NCI-H1105 (cell line): ENCODE results near the gene ANKRD10.
A peak's percentile ranks its signal among the peaks of the same experiment; 100 is the strongest.
"Not testable (repeated sequence)": the region's sequence is repeated elsewhere in the genome, so short reads cannot be mapped to it uniquely, and the experiment has no call there.

Source experiments
- DNase-seq: peaks from one replicate; lab custom pipeline; 2025; lab: John Stamatoyannopoulos, UW

Gene ANKRD10

DNA sequence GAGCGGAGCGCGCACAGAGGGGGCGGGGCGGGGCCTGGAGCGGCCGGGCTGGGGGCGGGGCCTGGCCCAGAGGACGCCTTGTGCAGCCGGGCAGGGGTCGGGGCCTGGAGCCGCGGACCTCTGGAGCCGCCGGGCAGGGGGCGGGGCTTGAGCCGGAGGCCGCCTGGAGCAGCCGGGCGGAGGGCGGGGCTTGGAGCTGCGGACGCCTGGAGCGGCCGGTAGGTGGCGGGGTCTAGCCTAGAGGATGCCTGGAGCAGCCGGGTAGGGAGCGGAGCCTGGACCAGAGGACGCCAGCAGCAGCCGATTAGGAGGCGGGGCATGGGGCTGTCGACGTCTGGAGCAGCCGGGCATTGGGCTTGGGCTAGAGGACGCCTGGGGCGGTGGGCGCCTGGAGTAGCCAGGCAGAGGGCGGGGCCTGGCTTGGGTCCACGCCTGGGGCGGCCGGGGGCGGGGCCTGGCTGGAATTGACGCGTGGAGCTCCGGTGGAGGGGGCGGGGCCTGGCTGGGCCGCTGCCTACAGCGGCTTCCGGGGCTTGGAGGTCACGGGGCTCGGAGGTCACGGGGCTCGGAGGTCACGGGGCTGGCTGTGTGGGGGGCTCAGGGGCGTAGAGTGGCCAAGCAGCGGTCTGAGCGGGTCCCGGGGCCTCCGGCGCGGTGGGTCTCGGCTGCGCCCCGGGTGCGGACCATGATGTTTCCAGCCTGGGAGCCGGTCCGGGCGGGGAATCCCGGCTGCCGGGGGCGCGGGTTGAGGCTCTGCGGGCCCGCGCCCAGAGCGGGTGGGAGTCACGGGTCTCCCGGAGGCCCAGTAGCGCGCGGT is at the start of gene ANKRD10:
TSS of gene ANKRD10 (minus strand) at position 13 of the 817 bp plus-strand sequence. CDS start 135 bp downstream, outside the sequence.
- peak; percentile 100 for DNase-seq

DNA sequence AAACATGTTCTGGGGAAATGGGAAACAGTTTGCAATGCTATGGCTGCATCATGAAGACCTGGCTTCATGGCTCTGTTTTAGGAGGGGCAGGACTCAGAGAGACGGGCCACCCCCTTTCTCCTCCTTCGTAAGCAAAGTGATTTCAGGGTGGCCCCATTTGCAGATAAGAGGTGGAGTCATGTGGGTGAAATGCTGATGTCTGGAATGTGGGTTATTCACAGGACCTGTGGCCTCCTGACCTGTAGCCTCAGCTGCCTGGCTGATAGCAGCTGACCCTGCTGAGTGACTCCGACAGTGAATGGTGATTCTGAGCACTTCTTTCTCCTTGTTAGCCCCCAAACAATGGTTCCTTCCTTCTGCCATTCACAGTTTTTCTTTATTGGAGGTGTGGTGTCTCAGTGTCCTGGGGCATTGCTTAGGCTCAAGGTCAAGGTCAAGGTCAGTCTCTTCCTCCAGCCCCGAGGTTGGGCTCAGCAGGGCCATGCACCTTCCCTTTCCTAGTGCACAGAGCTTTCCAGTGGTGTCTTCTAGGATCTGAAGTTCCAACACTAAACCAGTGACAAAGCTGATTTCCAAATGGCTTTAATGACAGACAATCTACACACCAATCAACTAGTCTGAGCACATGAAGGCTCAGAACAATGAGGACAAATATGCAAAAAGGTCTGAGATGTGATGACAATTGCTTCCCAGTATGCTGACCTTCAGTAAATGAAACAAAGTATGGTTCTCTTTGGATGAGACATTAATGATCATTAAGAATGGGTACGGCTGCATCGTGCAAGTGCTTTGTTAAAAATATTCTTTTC is 49.6 kb upstream of the ANKRD10 start:
- DNase-seq, result no peak

DNA sequence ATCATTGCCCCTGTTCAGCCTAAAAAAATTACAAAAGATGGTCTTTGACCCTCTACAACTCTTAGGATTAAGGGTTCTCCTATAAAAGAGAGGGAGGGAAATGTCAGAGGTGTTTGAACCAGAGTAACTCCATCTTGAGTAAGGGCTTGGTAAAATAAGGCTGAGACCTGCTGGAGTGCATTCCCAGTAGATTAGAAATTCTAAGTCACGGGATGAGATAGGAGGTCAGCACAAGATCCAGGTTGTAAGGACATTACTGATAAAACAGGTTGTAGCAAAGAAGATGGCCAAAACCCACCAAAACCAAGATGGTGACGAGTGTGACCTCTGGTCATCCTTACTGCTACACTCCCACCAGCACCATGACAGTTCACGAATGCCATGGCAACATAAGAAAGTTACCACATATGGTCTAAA is 48.7 kb upstream of the ANKRD10 start:
- no peak for DNase-seq

DNA sequence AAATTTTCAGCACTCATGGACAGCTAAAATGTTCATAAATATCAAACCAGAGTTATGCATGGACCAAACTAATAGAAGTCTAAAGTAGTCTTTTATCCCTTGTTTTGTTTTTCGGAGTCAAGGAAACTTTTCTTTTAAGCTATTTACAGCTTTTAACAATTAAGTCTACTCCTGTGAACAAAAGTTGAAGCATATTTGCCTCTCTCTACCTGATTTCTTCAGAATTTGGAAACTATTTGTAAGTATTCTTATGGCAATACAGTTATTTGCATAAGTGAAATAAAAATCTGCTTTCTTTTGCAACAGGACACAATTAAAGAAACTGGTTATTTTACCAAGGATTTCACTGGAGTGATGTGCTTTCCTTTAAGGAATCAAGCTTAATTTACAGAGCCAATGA is 47.1 kb upstream of the ANKRD10 start:
- no peak for DNase-seq

DNA sequence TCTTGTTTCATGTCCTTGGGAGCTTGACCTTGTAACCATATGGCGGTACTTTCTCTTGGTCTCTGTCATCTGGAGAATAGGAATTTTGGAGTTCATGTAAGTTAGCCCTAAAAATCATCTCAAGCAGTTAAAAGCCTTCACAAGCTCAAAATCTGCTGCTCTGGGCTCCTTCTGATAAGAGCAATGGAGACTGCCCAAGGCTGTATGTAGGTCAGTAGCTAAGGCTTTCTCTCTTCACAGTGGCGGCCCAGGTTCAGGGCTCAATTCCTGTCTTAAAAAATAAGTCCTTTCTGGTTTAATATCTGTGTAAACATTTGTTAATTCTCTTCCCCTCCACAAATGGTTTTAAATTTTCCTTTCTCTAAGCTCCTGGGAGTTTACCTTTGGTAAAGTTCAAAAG is 45.3 kb upstream of the ANKRD10 start:
- DNase-seq, result no peak

DNA sequence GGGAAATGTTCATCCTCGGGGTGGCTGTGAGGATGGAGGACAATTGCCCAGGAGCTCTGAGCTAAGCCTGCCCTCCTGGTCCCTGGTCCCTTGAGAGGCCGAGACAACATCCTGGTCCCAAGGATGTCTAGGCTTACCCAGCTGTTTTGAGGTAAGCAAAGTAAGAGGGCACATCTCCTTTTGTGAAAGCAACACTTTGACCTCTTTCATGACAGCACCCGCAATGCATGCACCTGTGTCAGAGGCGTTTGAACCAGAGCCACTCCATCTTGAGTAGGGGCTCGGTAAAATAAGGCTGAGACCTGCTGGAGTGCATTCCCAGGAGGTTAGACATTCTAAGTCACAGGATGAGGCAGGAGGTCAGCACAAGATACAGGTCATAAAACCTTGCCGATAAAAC is 43.1 kb upstream of the ANKRD10 start:
- no peak for DNase-seq

DNA sequence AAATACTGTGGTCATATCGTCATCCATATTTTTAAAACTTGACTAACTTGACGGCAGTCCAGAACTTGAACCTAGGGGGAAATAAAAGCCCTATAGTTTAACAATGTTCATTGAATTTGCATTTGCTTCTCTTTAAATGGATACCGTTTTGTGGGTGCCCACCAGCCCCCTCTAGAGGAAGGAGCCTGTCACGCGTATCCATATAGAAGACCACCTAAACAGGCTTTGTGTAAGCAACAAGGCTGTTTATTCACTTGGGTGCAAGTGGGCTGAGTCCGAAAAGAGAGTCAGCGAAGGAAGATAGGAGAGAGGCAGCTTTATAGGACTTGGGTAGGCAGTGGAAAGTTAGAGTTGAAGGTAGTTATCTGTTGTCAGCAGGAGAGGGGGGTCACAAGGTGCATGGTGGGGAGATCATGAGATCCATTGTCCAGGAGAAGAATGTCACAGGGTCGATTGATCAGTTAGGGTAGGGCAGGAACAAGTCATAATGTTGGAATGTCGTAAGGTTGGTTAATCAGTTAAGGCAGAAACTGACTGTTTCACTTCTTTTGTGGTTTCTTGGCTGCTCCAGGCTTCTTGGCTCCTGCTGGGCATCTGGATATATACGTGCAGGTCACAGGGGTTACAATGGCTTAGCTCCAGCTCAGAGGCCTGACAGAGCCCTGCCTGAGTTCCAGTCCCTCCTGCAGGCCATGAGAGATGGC is 42.5 kb upstream of the ANKRD10 start:
- no peak for DNase-seq

DNA sequence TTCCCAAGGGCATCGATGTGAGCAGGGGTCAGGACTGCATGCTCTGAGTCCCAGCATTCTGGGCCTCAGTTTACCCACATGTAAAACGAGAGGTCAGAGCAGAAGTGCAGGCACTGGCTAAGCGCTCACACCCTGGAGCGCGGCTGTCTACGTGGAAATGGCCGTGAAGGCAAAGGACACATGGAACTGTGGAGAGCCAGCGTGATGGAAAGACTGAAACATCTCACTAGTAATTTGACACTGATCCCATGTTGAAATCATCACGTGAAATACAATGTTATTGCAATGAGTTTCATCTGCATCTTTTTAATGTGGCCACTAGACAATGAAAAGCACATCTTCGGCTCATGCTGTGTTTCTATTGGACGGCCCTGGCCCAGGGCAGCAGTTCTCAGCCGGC is 41.3 kb upstream of the ANKRD10 start:
- not testable (repeated sequence) for DNase-seq

DNA sequence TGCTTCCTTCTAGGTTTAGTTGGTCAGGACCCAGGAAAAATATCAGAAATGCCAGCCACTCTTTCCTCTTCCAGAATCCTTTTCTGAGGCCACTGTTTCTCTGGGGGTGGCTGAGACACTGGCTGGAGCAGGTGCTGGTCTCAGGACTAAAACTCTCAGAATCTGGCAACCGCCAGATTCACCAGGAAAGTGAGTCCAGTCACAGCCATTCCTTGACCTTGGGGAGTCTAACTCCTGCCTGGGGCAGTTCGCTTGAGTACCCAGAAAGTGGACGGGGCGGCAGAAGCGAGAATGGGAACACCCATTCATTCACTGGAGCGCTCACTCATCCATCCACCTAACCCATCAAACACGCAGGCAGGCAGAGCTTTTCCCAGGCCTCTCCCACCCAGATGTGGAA is 40.7 kb upstream of the ANKRD10 start:
- not testable (repeated sequence) for DNase-seq

DNA sequence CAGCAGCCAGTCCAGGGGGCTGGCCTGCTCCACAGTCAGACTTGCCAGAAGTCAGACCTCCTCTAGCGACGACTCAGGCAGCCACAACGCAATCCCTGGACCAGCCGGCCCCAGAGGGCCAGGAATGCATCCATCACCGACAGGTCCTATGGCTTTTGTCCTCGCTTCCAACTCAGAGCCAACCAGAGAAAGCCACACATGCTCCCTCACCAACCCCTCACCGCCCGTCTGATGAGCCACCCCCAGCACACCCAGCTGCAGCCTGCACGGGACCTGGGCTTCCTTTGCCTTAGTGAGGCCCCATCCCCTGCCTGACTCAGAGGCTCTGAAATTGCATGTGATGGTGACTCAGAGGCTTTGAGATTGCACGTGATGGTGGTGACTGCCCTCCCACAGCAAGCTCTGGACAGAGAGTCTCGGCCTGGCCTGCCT is 40.2 kb upstream of the ANKRD10 start:
- DNase-seq, result not testable (repeated sequence)

DNA sequence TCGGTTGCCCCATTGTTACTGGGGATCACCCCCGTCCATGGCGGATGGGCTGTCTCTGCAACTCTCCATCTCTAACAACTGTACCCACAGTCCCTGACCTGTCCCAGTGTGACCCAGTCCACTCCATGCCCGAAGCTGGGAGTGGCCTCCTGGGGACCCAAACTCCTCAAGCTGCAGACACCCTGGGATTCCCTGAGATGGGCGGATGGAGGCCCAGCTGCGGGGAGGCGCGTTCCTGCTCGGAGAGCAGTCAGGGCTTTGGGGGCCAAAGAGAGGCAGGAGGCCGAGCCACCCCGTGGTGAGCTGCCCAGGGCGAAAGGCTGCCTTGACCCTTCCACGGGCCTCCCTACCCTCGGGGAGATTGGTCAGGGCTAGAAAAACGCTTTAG is 39.7 kb upstream of the ANKRD10 start:
- DNase-seq, result not testable (repeated sequence)

DNA sequence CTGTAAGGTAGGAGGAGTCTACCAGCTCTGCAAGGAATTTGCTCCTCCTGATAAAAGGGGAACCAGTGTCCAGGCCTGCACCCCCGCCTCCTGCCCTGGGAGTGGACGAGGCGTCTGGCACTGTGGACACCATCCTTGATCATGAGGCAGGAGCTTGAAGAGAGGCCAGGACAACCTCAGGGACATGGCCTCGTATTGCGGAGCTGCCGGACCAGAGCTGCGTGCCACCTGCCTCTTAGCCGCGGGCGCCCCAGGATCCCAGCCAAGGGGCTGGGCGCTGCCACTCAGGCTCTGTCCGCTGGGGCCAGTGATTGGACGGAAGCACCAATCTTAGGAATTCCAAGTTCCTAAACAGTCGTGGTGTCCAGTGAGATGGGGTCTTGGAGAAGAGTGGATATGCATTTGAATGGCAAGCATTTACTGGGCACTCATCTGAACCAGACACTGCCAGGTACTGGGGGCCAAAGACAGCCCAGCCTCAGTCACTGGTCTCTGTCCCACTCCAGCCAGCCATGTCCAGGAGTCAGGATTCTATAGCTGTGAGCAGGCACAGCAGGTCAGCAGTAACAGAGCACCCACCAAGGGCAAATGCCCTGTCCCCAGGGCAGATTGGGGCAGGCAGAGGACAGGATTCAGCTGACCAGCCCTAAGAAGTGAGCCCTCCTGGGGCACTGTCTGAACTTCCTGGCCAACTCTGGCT is 39.1 kb upstream of the ANKRD10 start:
- DNase-seq, result no peak

DNA sequence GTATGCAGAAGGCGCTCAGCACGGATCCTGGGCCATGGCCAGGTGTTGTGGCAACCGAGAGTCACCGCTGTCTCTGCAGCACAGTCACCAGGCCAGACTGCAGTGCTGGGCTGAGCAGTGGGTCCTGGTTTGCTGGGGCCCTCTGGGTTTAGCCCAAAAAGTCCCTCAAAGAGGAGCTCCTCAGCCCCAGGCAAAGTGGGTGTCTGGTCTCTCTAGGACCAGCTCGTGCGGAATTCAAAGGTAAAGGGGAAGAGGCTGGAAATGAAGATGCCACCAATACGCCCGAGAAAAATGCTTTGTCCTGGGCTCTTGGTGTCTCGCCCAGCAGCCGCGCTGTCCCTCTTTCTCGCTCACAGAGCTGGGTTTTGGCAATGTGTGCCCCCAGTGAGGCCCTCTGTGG is 38.5 kb upstream of the ANKRD10 start:
- no peak for DNase-seq

DNA sequence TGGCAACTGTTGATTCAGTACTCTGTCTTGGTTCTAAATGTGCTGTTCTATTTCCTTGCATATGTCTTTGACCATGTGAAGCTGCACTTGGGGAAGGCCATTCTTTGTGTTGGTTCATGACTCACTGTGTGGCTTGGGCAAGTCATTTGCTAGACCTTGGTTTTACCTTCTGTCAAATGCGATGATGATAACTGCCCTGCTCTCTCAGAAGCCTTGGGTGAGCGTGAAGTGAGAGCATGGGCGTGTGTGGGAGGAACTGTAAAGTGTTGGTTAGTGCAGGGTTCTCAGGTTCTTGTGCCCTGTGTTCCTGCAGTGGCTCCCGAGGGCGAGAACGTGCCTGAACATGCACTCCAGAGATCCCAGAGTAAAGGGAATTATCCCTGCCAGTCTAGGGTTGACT is 37.3 kb upstream of the ANKRD10 start:
- not testable (repeated sequence) for DNase-seq

DNA sequence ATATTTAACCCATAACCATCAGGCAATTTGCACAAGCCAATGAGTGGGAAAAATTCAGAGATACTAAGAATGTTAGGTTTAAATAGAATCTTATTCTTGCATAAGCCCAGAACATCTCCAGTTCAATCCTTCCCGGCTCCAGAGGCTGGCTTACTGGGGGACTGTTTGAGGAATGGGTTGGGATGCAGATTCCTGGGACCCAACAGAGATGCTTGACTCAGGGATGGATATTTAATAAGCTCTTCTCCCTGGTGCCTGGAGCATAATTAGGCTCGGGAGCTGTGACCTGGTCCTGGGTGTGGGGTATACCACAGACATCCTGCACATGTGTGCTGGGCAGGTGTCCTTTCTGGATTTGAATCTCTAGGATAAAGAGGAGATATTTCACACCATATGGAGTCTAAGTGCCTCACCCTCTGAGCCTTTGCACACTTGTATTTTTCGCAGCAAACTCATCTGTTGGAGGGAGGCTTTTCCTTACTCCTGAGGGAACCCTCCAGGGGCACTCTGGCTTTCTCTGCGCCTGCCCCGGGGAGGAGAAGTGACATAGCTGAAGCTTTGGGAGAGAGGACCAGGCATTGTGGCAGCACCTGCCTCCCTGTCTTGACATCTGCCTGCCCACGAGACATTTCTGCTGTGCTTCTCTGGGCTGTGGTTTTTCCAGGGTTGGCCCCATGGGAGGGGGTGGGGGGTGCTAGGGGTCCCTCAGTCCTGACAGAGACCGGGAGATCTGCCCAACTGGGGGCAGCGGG is 36.1 kb upstream of the ANKRD10 start:
- no peak for DNase-seq

DNA sequence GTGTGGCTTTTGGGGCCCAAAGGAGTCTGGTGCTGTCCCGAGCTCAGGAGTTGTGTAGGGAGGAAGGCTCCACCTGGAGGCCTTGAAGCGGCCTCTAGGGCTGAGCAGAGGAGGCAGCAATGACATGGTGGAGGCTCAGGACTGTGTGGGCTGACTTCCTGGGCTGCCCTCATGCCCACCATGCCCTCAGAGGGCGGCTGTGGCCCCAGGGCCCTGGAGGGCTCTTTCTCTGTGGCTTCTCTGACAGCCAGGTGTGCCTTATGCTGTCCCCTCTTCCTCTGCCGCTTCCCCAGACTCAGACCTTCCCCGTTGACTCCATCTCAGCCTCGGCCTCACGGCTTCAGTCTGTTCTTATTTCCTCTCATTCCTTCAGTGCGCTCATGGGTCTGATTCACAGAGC is 35.5 kb upstream of the ANKRD10 start:
- DNase-seq, result no peak

DNA sequence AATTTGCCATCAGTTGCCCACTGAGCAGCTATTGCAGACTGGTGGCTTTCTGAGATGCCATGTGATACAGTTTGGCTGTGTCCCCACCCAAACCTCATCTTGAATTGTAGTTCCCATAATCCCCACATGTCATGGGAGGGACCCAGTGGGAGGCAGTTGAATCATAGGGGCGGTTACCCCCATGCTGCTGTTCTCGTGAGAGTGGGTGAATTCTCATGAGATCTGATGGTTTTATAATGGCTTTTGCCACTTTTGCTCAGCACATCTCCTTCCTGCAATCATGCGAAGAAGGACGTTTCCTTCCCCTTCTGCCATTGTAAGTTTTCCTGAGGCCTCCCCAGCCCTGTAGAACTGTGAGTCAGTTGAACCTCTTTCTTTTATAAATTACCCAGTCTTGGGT is 34.8 kb upstream of the ANKRD10 start:
- no peak for DNase-seq

DNA sequence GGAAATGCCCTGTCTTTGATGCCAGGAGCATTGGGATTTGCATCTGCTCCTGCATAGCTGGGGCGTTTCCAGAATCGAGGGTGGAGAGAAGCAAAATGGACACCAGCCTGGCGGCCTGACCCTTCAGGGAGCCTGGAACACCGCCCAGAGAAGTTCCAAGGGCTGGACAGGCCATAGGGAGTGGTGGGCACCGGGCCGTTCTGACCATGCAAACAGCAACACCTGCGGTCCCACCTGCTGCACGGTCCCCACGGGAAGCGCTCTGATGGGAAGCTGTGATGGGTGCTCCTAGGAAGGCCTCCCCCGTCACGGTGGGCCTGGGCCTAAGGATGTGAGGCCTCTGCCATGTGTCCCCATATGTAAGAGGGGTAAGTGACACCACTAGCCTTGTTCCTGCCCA is 34.2 kb upstream of the ANKRD10 start:
- DNase-seq, result no peak

DNA sequence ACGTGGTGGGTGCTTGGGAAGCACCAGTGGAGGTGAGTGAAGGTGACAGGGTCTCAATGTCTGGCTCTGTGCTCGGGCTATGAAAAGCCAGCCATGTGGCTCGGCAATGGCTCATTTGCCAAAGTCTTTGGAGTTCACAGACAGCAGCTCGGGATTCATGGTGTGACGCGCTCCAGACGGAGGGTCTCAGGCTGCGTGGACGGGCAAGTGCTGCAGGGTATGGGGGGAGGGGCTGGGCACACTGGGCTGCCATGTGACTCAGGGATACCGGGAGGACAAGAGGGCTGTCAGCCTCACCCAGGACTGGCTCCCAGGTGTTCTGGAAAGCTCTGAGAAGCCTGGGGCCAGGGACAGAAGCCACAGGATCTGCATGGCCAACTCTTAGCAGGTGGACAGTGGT is 32.5 kb upstream of the ANKRD10 start:
- not testable (repeated sequence) for DNase-seq

DNA sequence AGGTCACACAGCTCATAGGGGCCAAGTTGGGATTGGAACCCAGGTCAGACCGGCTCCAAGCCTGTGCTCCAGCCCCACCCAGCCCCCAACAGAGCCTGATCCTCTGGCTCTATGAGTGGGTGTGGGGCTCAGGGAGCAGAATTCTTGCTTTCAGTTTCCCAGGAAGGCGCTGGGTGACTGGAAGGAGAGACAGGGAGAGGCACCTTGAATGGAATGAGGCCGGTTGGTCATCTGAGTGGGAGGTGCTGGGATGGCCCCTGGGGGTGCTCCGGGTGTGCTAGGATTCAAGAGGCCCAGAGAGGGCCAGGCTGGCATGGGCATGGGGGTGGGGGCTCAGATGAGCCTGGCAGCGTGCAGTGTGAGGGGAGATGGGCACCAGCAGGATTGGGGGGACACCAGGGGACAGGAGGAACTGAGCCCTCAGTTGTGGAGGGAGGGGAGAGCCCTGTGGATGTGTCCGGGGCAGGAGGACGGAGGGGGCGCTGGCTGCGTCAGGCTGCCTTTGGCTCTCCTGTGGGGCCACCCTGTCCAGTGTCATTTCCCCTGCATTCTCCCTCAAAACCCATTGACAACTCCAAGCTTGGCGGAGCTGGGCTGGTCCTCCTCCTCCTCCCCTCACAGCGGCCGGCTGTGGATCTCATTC is 31.2 kb upstream of the ANKRD10 start:
- no peak for DNase-seq
